Measurements from ENCODE around the gene PLCH2. TPM values are rescaled to one million over a fixed set of nuclear protein-coding genes. Genes with fewer than 3 reads are reported as not detected.
A peak's percentile ranks its signal among the peaks of the same experiment; 100 is the strongest.
"Not testable (repeated sequence)": the region's sequence is repeated elsewhere in the genome, so short reads cannot be mapped to it uniquely, and the experiment has no call there.

The PLCH2 gene
- total and polyA plus RNA-seq, 11 donors: 0.04 to 1.0 (median 0.35) TPM; not detected in 4

DNA sequence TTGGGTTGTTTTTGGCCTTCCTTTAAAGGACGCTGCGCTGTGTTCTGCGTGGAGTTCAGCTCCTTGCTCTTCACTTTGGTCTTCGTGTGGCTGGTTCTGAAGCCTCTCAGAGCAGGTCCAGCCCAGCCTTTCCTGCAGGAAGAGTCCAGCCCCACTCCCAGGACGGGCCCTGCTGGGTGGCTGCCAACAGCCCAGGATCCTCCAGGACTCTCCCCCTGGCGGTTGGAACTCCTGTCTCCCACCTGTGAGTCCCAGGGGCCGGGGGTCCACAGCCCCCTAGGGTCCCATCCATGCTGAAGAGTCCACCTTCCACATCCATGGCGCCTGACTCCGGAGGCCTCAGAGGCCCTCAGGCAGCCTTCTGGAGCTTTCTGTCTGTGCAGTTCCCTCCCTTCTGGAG, 75.5 kb downstream of the PLCH2 start:
- intact Hi-C loops (cut with DNase I); H3K9me3 ChIP-seq; H3K36me3 ChIP-seq; H3K27me3 ChIP-seq: not testable (repeated sequence)
- TF ChIP-seq, protein P1, sequence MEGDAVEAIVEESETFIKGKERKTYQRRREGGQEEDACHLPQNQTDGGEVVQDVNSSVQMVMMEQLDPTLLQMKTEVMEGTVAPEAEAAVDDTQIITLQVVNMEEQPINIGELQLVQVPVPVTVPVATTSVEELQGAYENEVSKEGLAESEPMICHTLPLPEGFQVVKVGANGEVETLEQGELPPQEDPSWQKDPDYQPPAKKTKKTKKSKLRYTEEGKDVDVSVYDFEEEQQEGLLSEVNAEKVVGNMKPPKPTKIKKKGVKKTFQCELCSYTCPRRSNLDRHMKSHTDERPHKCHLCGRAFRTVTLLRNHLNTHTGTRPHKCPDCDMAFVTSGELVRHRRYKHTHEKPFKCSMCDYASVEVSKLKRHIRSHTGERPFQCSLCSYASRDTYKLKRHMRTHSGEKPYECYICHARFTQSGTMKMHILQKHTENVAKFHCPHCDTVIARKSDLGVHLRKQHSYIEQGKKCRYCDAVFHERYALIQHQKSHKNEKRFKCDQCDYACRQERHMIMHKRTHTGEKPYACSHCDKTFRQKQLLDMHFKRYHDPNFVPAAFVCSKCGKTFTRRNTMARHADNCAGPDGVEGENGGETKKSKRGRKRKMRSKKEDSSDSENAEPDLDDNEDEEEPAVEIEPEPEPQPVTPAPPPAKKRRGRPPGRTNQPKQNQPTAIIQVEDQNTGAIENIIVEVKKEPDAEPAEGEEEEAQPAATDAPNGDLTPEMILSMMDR (IDR thresholded peaks at IDR 0.05): peak in 9 of 12 donors; percentile 16 to 43 (median 33)
- TF ChIP-seq POLR2A (IDR thresholded peaks at IDR 0.05): peak in 1 of 2 donors; percentile 26
- DNase-seq (peak in 4 of 5 donors; percentile 71 to 78 (median 77)), ATAC-seq (peak in 1 of 4 donors; percentile 21)
- H3K27ac ChIP-seq: peak overlapping the region; percentile 66 to 87 (median 80)
- peaks cover 12 to 55% (median 40%) of the 10 kb centered on the region in 12 donors for H3K4me1 ChIP-seq
- H3K4me3 ChIP-seq: peak overlapping the region in 10 of 12 donors; percentile 29 to 61 (median 51)
- 57 to 65% (median 62%) methylated on average over 9 of the region's 9 CpGs for WGBS, 4 donors

DNA sequence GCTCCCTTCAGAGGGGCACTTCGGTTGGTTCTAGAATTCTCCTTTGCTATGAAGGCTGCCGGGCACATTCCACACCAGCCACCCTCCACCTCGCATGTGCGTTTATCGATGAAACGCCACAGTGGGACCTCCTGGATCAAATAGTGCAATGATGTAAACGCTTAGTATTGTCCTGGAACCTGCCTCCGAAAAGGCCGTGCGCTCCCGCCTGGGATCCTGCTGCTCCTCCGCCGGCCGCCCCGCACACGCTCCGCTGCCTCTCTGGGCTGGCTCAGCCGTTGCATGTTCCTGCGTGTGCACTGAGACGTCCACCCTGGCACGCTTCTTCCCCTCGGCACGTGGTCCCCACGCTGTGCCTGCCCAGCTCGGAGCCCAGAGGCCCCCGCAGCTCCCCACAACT, 76.1 kb downstream of the PLCH2 start:
- H3K27ac ChIP-seq: peak overlapping the region in 8 of 12 donors; percentile 34 to 87 (median 80)
- H3K9me3 ChIP-seq: no peaks in the 10 kb centered on the region
- H3K4me1 ChIP-seq: peaks cover 12 to 55% (median 39%) of the 10 kb centered on the region in 12 donors
- TF ChIP-seq, protein P1 (IDR thresholded peaks at IDR 0.05): no peak
- TF ChIP-seq POLR2A (IDR thresholded peaks at IDR 0.05): no peak
- ATAC-seq (no peak), DNase-seq (no peak)
- WGBS, 4 donors: 89 to 91% (median 90%) methylated on average over 23 to 26 of the region's 26 CpGs
- intact Hi-C loops (cut with DNase I): no loop called here
- peaks cover 0 to 5% (median 0%) of the 10 kb centered on the region in 9 donors for H3K27me3 ChIP-seq
- H3K4me3 ChIP-seq: peak overlapping the region in 1 of 12 donors; percentile 56
- H3K36me3 ChIP-seq: no peaks in the 10 kb centered on the region

DNA sequence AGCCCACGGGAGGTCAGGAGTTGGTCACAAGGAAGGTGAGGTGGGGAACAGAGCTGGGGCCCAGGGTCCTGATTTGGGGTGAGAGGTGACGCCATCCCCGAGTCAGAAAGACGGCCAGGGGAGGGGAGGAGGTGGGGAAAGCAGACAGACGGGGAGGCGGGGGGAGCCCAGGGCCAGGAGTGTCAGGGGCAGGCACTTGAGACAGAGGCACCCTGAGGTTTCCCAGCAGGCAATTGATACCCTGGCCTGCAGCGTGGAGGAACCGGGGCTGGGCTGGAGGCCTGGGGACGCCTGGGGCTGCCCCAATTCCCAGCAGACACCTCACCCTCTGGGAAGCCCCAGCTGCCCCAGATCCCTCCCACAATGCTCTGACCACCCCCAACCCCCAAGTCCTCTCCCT, 77.0 kb downstream of the PLCH2 start:
- intact Hi-C loops (cut with DNase I); H3K27ac ChIP-seq; H3K9me3 ChIP-seq; H3K36me3 ChIP-seq; ATAC-seq; DNase-seq; H3K27me3 ChIP-seq; H3K4me3 ChIP-seq: not testable (repeated sequence)
- peaks cover 4 to 55% (median 39%) of the 10 kb centered on the region in 12 donors for H3K4me1 ChIP-seq
- WGBS, 4 donors: 62 to 83% (median 71%) methylated on average over 7 to 9 of the region's 9 CpGs

DNA sequence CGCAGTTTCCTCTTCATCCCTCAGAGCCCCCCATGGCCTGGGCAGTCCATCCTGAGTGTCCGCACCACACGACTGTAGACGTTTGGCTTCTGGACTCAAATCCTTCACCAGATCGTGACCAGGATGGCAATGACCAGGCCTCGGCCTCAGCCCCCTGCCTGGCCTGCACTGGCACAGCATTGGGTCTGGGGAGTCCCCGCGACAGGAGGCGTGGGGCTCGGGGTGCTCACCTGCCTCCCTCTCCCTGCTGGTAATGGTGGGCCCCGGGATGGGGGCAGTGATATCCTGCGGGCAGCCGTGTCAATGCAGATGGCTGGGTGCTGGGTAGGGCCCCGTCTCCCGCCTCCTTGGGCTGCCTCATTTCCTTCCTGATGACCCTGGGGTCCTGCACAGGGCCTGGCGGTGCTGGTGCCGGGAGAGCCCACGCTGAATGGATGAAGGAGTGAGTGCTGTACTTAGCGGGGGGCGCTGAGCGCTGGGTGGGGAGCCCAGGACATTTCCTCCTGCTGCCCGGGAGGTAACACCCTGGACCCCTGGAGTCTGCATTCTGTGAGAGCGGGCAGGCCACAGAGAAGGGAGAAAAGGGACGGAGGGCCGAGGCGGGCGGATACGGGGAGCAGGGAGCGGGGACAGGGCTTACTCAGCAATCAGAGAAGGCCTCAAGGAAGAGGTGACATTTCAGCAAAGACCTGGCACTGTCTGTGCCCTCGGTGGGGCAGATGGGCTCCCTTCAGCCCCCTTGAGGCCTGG, 78.0 kb downstream of the PLCH2 start:
- DNase-seq: no peak
- H3K4me3 ChIP-seq: no peak overlapping the region
- H3K9me3 ChIP-seq: no peaks in the 10 kb centered on the region
- peaks cover 0 to 15% (median 3%) of the 10 kb centered on the region in 9 donors for H3K36me3 ChIP-seq
- ATAC-seq: no peak
- peaks cover 2 to 56% (median 34%) of the 10 kb centered on the region in 12 donors for H3K4me1 ChIP-seq
- no peak overlapping the region for H3K27ac ChIP-seq
- intact Hi-C loops (cut with DNase I): no loop called here
- WGBS, 4 donors: 74 to 87% (median 82%) methylated on average over 24 to 30 of the region's 30 CpGs
- H3K27me3 ChIP-seq: peaks cover 0 to 5% (median 0%) of the 10 kb centered on the region in 9 donors
- TF ChIP-seq POLR2A (IDR thresholded peaks at IDR 0.05): no peak
- TF ChIP-seq, protein P1 (IDR thresholded peaks at IDR 0.05): no peak
